Stomach (tissue), 4 donors: ENCODE data around the gene BRAP.
"Not testable (repeated sequence)": the region's sequence is repeated elsewhere in the genome, so short reads cannot be mapped to it uniquely, and the experiment has no call there.

Experiments
- POLR2A ChIP-seq, 4 donors: fragments of 450-650 bp; IDR thresholded peaks; one replicate each; pipeline ENCODE4 v1.6.1; 2016; ENCODE audit warnings: antibody characterized with exemption in 4 of 4, control low read depth in 2 of 4, mild to moderate bottlenecking in 1 of 4, moderate library complexity in 1 of 4
- POLR2AphosphoS5 ChIP-seq, 3 donors: sonication (generic); formaldehyde crosslinking; IDR thresholded peaks; one replicate each; pipeline ENCODE4 v1.6.1; 2016; ENCODE audit warnings: antibody characterized with exemption in 3 of 3
- TF ChIP-seq, protein P1 (sequence below), 7 experiments: fragments of 450-650 bp in 4 of 7; fragments of 200-600 bp in 3 of 7; sonication (generic) in 3 of 7; IDR thresholded peaks; one replicate each; pipeline ENCODE4 v1.5.1; 2016 to 2019; ENCODE audit warnings: antibody characterized with exemption in 7 of 7, control low read depth in 2 of 7, mild to moderate bottlenecking in 1 of 7

DNA sequence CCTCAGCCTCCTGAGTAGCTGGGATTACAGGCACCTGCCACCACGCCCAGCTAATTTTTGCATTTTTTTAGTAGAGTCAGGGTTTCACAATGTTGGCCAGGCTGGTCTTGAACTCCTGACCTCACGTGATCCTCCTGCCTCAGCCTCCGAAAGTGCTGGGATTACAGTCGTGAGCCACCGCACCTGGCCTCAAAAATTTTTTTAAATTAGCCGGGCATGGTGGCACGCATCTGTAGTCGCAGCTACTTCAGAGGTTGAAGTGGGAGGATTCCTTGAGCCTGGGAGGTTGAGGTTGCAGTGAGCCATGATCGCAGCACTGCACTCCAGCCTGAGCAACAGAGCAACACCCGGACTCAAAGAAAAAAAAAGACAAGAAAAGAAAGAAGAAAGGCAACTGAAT, 67.9 kb downstream of the BRAP start:
- TF ChIP-seq, protein P1, sequence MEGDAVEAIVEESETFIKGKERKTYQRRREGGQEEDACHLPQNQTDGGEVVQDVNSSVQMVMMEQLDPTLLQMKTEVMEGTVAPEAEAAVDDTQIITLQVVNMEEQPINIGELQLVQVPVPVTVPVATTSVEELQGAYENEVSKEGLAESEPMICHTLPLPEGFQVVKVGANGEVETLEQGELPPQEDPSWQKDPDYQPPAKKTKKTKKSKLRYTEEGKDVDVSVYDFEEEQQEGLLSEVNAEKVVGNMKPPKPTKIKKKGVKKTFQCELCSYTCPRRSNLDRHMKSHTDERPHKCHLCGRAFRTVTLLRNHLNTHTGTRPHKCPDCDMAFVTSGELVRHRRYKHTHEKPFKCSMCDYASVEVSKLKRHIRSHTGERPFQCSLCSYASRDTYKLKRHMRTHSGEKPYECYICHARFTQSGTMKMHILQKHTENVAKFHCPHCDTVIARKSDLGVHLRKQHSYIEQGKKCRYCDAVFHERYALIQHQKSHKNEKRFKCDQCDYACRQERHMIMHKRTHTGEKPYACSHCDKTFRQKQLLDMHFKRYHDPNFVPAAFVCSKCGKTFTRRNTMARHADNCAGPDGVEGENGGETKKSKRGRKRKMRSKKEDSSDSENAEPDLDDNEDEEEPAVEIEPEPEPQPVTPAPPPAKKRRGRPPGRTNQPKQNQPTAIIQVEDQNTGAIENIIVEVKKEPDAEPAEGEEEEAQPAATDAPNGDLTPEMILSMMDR (IDR thresholded peaks at IDR 0.05) = not testable (repeated sequence)
- TF ChIP-seq POLR2AphosphoS5, POLR2A (IDR thresholded peaks at IDR 0.05): not testable (repeated sequence)
